ENCODE data around the gene ILRUN. TPM values are rescaled to one million over a fixed set of nuclear protein-coding genes. Genes with fewer than 3 reads are reported as not detected.
A peak's percentile ranks its signal among the peaks of the same experiment; 100 is the strongest.
"Not testable (repeated sequence)": the region's sequence is repeated elsewhere in the genome, so short reads cannot be mapped to it uniquely, and the experiment has no call there.

Gene ILRUN
- total and polyA plus RNA-seq, 9 of the 15 experiments (the other 6 are each of a cell fraction or from before 2014, with no cell fraction given) = 24.9 to 78.9 (median 53.4) TPM

- 0 out of 2 replicates have a peak, but pooled peaks have one; percentile 35 for TF ChIP-seq CXXC5 (CRISPR knock-in tag; IDR thresholded peaks at IDR 0.05)
- TF ChIP-seq JUND (IDR thresholded peaks at IDR 0.05; ENCODE audit: borderline replicate concordance, low read depth, low read length) = peak; percentile 70
- not testable (repeated sequence) for TF ChIP-seq JUND (tag; IDR thresholded peaks at IDR 0.05; ENCODE audit: borderline replicate concordance, low read depth, low read length)
- peak; percentile 80; the same call in 1 of the 2 replicates for TF ChIP-seq LARP7 (IDR thresholded peaks at IDR 0.05)
- TF ChIP-seq ARID1B (IDR thresholded peaks at IDR 0.05) = peak; percentile 35
- peak; percentile 82; the same call in 1 of the 2 replicates for TF ChIP-seq HDGF (IDR thresholded peaks at IDR 0.05)
- peak; percentile 83; the same call in 1 of the 2 replicates for TF ChIP-seq CTBP1 (IDR thresholded peaks at IDR 0.05; ENCODE audit: borderline replicate concordance)
- TF ChIP-seq MTA1 (IDR thresholded peaks at IDR 0.05; ENCODE audit: borderline replicate concordance) = 0 out of 2 replicates have a peak, but pooled peaks have one; percentile 13
- TF ChIP-seq MEF2D (tag; conservative IDR thresholded peaks at IDR 0.05; ENCODE audit: low read depth) = peak; percentile 24; the same call in 1 of the 2 replicates
- TF ChIP-seq CSDE1 (IDR thresholded peaks at IDR 0.05) = 0 out of 4 replicates have a peak, but pooled peaks of 1 of the 2 experiments have one; percentile 26
- TF ChIP-seq EP400 (IDR thresholded peaks at IDR 0.05) = 0 out of 2 replicates have a peak, but pooled peaks have one; percentile 5
- TF ChIP-seq ZNF384 (IDR thresholded peaks at IDR 0.05; ENCODE audit: low read depth, low read length) = peak; percentile 50; the same call in 1 of the 2 replicates
- peak; percentile 40; the same call in 1 of the 2 replicates for TF ChIP-seq MTA3 (IDR thresholded peaks at IDR 0.05; ENCODE audit: borderline replicate concordance)
- TF ChIP-seq ELF4 (CRISPR knock-in tag; IDR thresholded peaks at IDR 0.05) = 0 out of 2 replicates have a peak, but pooled peaks have one; percentile 43
- TF ChIP-seq, protein P1, sequence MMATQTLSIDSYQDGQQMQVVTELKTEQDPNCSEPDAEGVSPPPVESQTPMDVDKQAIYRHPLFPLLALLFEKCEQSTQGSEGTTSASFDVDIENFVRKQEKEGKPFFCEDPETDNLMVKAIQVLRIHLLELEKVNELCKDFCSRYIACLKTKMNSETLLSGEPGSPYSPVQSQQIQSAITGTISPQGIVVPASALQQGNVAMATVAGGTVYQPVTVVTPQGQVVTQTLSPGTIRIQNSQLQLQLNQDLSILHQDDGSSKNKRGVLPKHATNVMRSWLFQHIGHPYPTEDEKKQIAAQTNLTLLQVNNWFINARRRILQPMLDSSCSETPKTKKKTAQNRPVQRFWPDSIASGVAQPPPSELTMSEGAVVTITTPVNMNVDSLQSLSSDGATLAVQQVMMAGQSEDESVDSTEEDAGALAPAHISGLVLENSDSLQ (IDR thresholded peaks at IDR 0.05) = 0 out of 2 replicates have a peak, but pooled peaks have one; percentile 8
- TF ChIP-seq, protein P2, sequence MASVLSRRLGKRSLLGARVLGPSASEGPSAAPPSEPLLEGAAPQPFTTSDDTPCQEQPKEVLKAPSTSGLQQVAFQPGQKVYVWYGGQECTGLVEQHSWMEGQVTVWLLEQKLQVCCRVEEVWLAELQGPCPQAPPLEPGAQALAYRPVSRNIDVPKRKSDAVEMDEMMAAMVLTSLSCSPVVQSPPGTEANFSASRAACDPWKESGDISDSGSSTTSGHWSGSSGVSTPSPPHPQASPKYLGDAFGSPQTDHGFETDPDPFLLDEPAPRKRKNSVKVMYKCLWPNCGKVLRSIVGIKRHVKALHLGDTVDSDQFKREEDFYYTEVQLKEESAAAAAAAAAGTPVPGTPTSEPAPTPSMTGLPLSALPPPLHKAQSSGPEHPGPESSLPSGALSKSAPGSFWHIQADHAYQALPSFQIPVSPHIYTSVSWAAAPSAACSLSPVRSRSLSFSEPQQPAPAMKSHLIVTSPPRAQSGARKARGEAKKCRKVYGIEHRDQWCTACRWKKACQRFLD (CRISPR knock-in tag; IDR thresholded peaks at IDR 0.05) = peak; percentile 75; the same call in 1 of the 2 replicates
- 0 out of 2 replicates have a peak, but pooled peaks have one; percentile 11 for TF ChIP-seq ZBTB2 (IDR thresholded peaks at IDR 0.05)
- TF ChIP-seq KDM1A (IDR thresholded peaks at IDR 0.05) = peak; percentile 10 to 54; a peak in 1 of 4 replicates
Measured at GRCh38 chr6:34657979-34658480, 38.5 kb downstream of the ILRUN start (continued).

Data from K562 (cell line).